Large intestine (tissue), 3 donors: ENCODE data around the gene NRXN3. TPM values are rescaled to one million over a fixed set of nuclear protein-coding genes. Genes with fewer than 3 reads are reported as not detected.

ENCODE experiments used
- DNase-seq, 2 donors: peaks; one replicate each; pipeline versions ENCODE4 v3.0.0 to v3.0.0-alpha.2; 2013
- H3K27ac ChIP-seq: one replicate; pipeline ENCODE4 v1.5.1; 2013; ENCODE audit warnings: low read length
- H3K27me3 ChIP-seq: 2 replicates; pipeline ENCODE4 v1.6.1; 2013; ENCODE audit warnings: low read length; ENCODE audit not compliant: control insufficient read depth, insufficient read depth
- H3K36me3 ChIP-seq: 2 replicates; pipeline ENCODE4 v1.6.1; 2013; ENCODE audit warnings: low read length; ENCODE audit not compliant: control insufficient read depth, insufficient read depth
- H3K4me1 ChIP-seq: one replicate; pipeline ENCODE4 v1.6.1; 2013; ENCODE audit warnings: low read length; ENCODE audit not compliant: control insufficient read depth, insufficient read depth
- H3K4me3 ChIP-seq: one replicate; pipeline ENCODE4 v1.5.1; 2013; ENCODE audit warnings: low read length
- H3K9me3 ChIP-seq: one replicate; pipeline ENCODE4 v1.6.1; 2013; ENCODE audit warnings: mild to moderate bottlenecking, low read depth, low read length, moderate library complexity; ENCODE audit not compliant: control insufficient read depth
- WGBS: methylation state at CpG from one replicate; pipeline ENCODE4 v1.1.5; 2013; ENCODE audit warnings: low lambda C conversion rate; ENCODE audit not compliant: insufficient coverage; 5-methylcytosine and 5-hydroxymethylcytosine counted together
- polyA plus RNA-seq: library from polyadenylated mRNA; unstranded; fragments of 120-200 nt; gene quantifications from one replicate; pipeline ENCODE4 v1.2.1, GENCODE V29; 2013

NRXN3 gene
- polyA plus RNA-seq, 1 donor, result 12.8 TPM

GRCh38 chr14:79786522-79786921, 1616.3 kb downstream of the NRXN3 start:
- Histone ChIP-seq H3K4me3 (no peak overlapping the region), H3K27ac (no peak overlapping the region), H3K36me3 (no peaks in the 10 kb centered on the region), H3K27me3 (no peaks in the 10 kb centered on the region), H3K4me1 (no peaks in the 10 kb centered on the region), H3K9me3 (no peaks in the 10 kb centered on the region)
- WGBS, result no CpG with 5 or more reads among the region's 3 CpGs
- DNase-seq, result no peak

- H3K4me1 ChIP-seq, result no peaks in the 10 kb centered on the region
- WGBS, result no CpG with 5 or more reads among the region's 2 CpGs
- H3K4me3 ChIP-seq, result no peak overlapping the region
- no peaks in the 10 kb centered on the region for H3K9me3 ChIP-seq
- H3K27ac ChIP-seq, result no peak overlapping the region
- H3K36me3 ChIP-seq, result no peaks in the 10 kb centered on the region
- DNase-seq, result no peak
- H3K27me3 ChIP-seq, result no peaks in the 10 kb centered on the region
Observed at GRCh38 chr14:79788346-79788745, 1618.2 kb downstream of the NRXN3 start.

- H3K4me1 ChIP-seq, result no peaks in the 10 kb centered on the region
- 100% methylated on average over 1 of the region's 5 CpGs for WGBS
- no peak overlapping the region for H3K4me3 ChIP-seq
- no peaks in the 10 kb centered on the region for H3K9me3 ChIP-seq
- H3K36me3 ChIP-seq, result no peaks in the 10 kb centered on the region
- H3K27me3 ChIP-seq, result no peaks in the 10 kb centered on the region
- no peak for DNase-seq
- H3K27ac ChIP-seq, result no peak overlapping the region
Observed at GRCh38 chr14:79791055-79791732, 1621.0 kb downstream of the NRXN3 start.

- 0% methylated on average over 1 of the region's 1 CpG for WGBS
- Histone ChIP-seq H3K36me3 (no peaks in the 10 kb centered on the region), H3K27ac (no peak overlapping the region), H3K9me3 (no peaks in the 10 kb centered on the region), H3K27me3 (no peaks in the 10 kb centered on the region), H3K4me3 (no peak overlapping the region), H3K4me1 (peaks cover 18% of the 10 kb centered on the region)
- DNase-seq, result peak; percentile 61 to 82
Observed at GRCh38 chr14:79802093-79802492, 1631.9 kb downstream of the NRXN3 start.

GRCh38 chr14:79805636-79806035, 1635.5 kb downstream of the NRXN3 start:
- Histone ChIP-seq H3K4me3 (no peak overlapping the region), H3K27me3 (no peaks in the 10 kb centered on the region), H3K9me3 (no peaks in the 10 kb centered on the region), H3K36me3 (no peaks in the 10 kb centered on the region), H3K27ac (no peak overlapping the region), H3K4me1 (peaks cover 17% of the 10 kb centered on the region)
- WGBS, result no CpG with 5 or more reads among the region's 1 CpG
- DNase-seq, result no peak

- Histone ChIP-seq H3K27me3 (no peaks in the 10 kb centered on the region), H3K9me3 (no peaks in the 10 kb centered on the region), H3K36me3 (no peaks in the 10 kb centered on the region), H3K4me3 (no peak overlapping the region), H3K4me1 (no peaks in the 10 kb centered on the region), H3K27ac (no peak overlapping the region)
- 100% methylated on average over 1 of the region's 3 CpGs for WGBS
- DNase-seq, result peak; percentile 9 to 26
Observed at GRCh38 chr14:79809849-79810612, 1639.9 kb downstream of the NRXN3 start.

GRCh38 chr14:79820866-79821535, 1650.8 kb downstream of the NRXN3 start:
- H3K9me3 ChIP-seq, result no peaks in the 10 kb centered on the region
- DNase-seq, result no peak
- H3K4me1 ChIP-seq, result no peaks in the 10 kb centered on the region
- 40% methylated on average over 1 of the region's 1 CpG for WGBS
- H3K27ac ChIP-seq, result no peak overlapping the region
- no peaks in the 10 kb centered on the region for H3K36me3 ChIP-seq
- no peaks in the 10 kb centered on the region for H3K27me3 ChIP-seq
- H3K4me3 ChIP-seq, result no peak overlapping the region

GRCh38 chr14:79822034-79822433, 1651.9 kb downstream of the NRXN3 start:
- DNase-seq, result no peak
- no peaks in the 10 kb centered on the region for H3K27me3 ChIP-seq
- H3K4me3 ChIP-seq, result no peak overlapping the region
- H3K27ac ChIP-seq, result no peak overlapping the region
- H3K36me3 ChIP-seq, result no peaks in the 10 kb centered on the region
- H3K9me3 ChIP-seq, result no peaks in the 10 kb centered on the region
- 33% methylated on average over 1 of the region's 2 CpGs for WGBS
- H3K4me1 ChIP-seq, result no peaks in the 10 kb centered on the region

- Histone ChIP-seq H3K4me3 (no peak overlapping the region), H3K36me3 (no peaks in the 10 kb centered on the region), H3K27me3 (no peaks in the 10 kb centered on the region), H3K9me3 (no peaks in the 10 kb centered on the region), H3K27ac (no peak overlapping the region), H3K4me1 (no peaks in the 10 kb centered on the region)
- peak in 1 of 2 donors; percentile 4 for DNase-seq
- 40% methylated on average over 1 of the region's 6 CpGs for WGBS
Observed at GRCh38 chr14:79825046-79825521, 1654.9 kb downstream of the NRXN3 start.

GRCh38 chr14:79826362-79826761, 1656.2 kb downstream of the NRXN3 start:
- no peaks in the 10 kb centered on the region for H3K9me3 ChIP-seq
- H3K4me1 ChIP-seq, result no peaks in the 10 kb centered on the region
- WGBS, result 100% methylated on average over 1 of the region's 2 CpGs
- H3K27me3 ChIP-seq, result no peaks in the 10 kb centered on the region
- H3K36me3 ChIP-seq, result no peaks in the 10 kb centered on the region
- H3K27ac ChIP-seq, result no peak overlapping the region
- no peak for DNase-seq
- H3K4me3 ChIP-seq, result no peak overlapping the region
